ENCODE data around the gene TMEM121. TPM values are rescaled to one million over a fixed set of nuclear protein-coding genes. Genes with fewer than 3 reads are reported as not detected.

TMEM121 gene
- total RNA-seq, 3 donors from 2014 or later (not counting 1 experiment from before 2014, with no cell fraction given) = 0.54 to 0.80 TPM; not detected in 1

- Histone ChIP-seq H3K27me3 (ENCODE audit: control insufficient read depth, insufficient read depth, low read length) (no peaks in the 10 kb centered on the region), H3K27ac (ENCODE audit: low read length) (no peak overlapping the region), H3K4me3 (ENCODE audit: low read length) (no peak overlapping the region), H3K36me3 (ENCODE audit: control insufficient read depth, insufficient read depth, low read length) (no peaks in the 10 kb centered on the region), H3K9me3 (ENCODE audit: control insufficient read depth, insufficient read depth, low read length) (no peaks in the 10 kb centered on the region), H3K4me1 (ENCODE audit: control insufficient read depth, insufficient read depth, low read length) (no peaks in the 10 kb centered on the region)
- H3K36me3 Mint-ChIP-seq = no peaks in the 10 kb centered on the region
- peaks cover 6 to 11% of the 10 kb centered on the region in 2 donors for H3K27me3 Mint-ChIP-seq (ENCODE audit: low read depth in 2 of 2)
- DNase-seq (no peak), ATAC-seq (no peak)
- no peak overlapping the region for H3K4me3 Mint-ChIP-seq
- 95% methylated on average over 7 of the region's 7 CpGs for WGBS (ENCODE audit: insufficient coverage)
- H3K9me3 Mint-ChIP-seq = no peaks in the 10 kb centered on the region
- TF ChIP-seq, protein P1, sequence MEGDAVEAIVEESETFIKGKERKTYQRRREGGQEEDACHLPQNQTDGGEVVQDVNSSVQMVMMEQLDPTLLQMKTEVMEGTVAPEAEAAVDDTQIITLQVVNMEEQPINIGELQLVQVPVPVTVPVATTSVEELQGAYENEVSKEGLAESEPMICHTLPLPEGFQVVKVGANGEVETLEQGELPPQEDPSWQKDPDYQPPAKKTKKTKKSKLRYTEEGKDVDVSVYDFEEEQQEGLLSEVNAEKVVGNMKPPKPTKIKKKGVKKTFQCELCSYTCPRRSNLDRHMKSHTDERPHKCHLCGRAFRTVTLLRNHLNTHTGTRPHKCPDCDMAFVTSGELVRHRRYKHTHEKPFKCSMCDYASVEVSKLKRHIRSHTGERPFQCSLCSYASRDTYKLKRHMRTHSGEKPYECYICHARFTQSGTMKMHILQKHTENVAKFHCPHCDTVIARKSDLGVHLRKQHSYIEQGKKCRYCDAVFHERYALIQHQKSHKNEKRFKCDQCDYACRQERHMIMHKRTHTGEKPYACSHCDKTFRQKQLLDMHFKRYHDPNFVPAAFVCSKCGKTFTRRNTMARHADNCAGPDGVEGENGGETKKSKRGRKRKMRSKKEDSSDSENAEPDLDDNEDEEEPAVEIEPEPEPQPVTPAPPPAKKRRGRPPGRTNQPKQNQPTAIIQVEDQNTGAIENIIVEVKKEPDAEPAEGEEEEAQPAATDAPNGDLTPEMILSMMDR (IDR thresholded peaks at IDR 0.05) = no peak
- peaks cover 0 to 4% of the 10 kb centered on the region in 2 donors for H3K4me1 Mint-ChIP-seq
- peak overlapping the region; percentile 48 to 82 for H3K27ac Mint-ChIP-seq
- intact Hi-C loops (cut with micrococcal nuclease) = no loop called here
These were observed 23.1 kb upstream of the TMEM121 start for GRCh38 chr14:105503296-105503640.

- 79% methylated on average over 29 of the region's 29 CpGs for WGBS (ENCODE audit: insufficient coverage)
- no peaks in the 10 kb centered on the region for H3K36me3 Mint-ChIP-seq
- no peak overlapping the region for H3K27ac ChIP-seq (ENCODE audit: low read length)
- intact Hi-C loops (cut with micrococcal nuclease) = no loop called here
- H3K27me3 Mint-ChIP-seq (ENCODE audit: low read depth in 2 of 2) = peaks cover 11 to 18% of the 10 kb centered on the region in 2 donors
- DNase-seq = peak in 1 of 2 donors; percentile 15
- H3K9me3 ChIP-seq (ENCODE audit: control insufficient read depth, insufficient read depth, low read length) = no peaks in the 10 kb centered on the region
- no peaks in the 10 kb centered on the region for H3K36me3 ChIP-seq (ENCODE audit: control insufficient read depth, insufficient read depth, low read length)
- peak; percentile 11 to 13 (median 13) for ATAC-seq
- H3K27ac Mint-ChIP-seq = no peak overlapping the region
- H3K4me3 Mint-ChIP-seq = no peak overlapping the region
- peaks cover 0 to 4% of the 10 kb centered on the region in 2 donors for H3K4me1 Mint-ChIP-seq
- no peak overlapping the region for H3K4me3 ChIP-seq (ENCODE audit: low read length)
- H3K4me1 ChIP-seq (ENCODE audit: control insufficient read depth, insufficient read depth, low read length) = no peaks in the 10 kb centered on the region
- no peaks in the 10 kb centered on the region for H3K27me3 ChIP-seq (ENCODE audit: control insufficient read depth, insufficient read depth, low read length)
- H3K9me3 Mint-ChIP-seq = no peaks in the 10 kb centered on the region
- TF ChIP-seq, protein P1 (IDR thresholded peaks at IDR 0.05) = no peak
These were observed 22.3 kb upstream of the TMEM121 start for GRCh38 chr14:105503935-105504692.

DNA sequence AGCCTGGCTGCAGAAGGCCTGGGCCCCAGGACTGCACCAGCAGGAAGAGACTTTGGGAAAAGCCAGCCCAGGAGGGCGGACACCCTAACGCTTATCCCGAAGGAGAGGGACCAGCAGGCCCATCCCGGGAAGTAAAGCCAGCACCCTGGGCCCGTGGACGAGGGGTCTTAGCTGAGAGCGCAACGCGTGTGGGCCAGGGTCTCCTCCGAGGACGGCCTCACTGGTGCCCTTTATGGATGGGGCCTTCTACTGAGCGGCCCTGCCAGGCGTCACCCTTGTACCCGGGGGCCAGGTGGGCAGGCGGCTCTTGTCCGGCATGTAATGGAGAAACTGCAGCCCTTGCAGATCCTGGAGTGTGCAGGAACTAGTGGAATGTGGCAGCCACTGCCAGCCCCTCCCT, 21.3 kb upstream of the TMEM121 start:
- Histone ChIP-seq H3K27me3 (ENCODE audit: control insufficient read depth, insufficient read depth, low read length) (no peaks in the 10 kb centered on the region), H3K4me1 (ENCODE audit: control insufficient read depth, insufficient read depth, low read length) (no peaks in the 10 kb centered on the region), H3K27ac (ENCODE audit: low read length) (no peak overlapping the region), H3K4me3 (ENCODE audit: low read length) (no peak overlapping the region), H3K36me3 (ENCODE audit: control insufficient read depth, insufficient read depth, low read length) (no peaks in the 10 kb centered on the region), H3K9me3 (ENCODE audit: control insufficient read depth, insufficient read depth, low read length) (no peaks in the 10 kb centered on the region)
- peaks cover 12 to 18% of the 10 kb centered on the region in 2 donors for H3K27me3 Mint-ChIP-seq (ENCODE audit: low read depth in 2 of 2)
- DNase-seq (no peak), ATAC-seq (no peak)
- 94% methylated on average over 16 of the region's 16 CpGs for WGBS (ENCODE audit: insufficient coverage)
- H3K4me1 Mint-ChIP-seq = peaks cover 0 to 4% of the 10 kb centered on the region in 2 donors
- H3K4me3 Mint-ChIP-seq = no peak overlapping the region
- intact Hi-C loops (cut with micrococcal nuclease) = no loop called here
- no peaks in the 10 kb centered on the region for H3K9me3 Mint-ChIP-seq
- no peak overlapping the region for H3K27ac Mint-ChIP-seq
- H3K36me3 Mint-ChIP-seq = no peaks in the 10 kb centered on the region
- TF ChIP-seq, protein P1 (IDR thresholded peaks at IDR 0.05) = no peak

DNA sequence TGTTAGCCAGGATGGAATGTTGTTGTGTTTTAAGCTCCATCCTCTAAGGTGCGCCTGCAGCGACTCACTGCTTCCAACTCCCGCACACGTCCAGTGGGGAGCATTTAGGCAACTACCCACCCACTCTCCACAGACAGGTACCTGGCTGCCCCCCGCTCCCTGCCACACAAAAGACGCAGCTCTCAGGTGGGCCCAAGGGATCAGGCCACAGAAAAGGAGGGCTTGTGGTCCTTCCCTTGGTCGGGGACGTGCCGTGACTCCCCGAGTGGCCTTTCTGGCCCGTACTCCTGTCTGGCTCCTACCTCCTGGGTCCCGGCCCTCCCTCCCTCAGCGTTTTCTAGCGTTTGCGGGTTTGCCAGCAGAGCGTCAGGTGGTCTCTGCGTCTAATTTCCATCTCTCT, 19.1 kb upstream of the TMEM121 start:
- no peak overlapping the region for H3K27ac ChIP-seq (ENCODE audit: low read length)
- no peak overlapping the region for H3K4me3 ChIP-seq (ENCODE audit: low read length)
- Mint-ChIP-seq H3K4me1 (peaks cover 0 to 4% of the 10 kb centered on the region in 2 donors), H3K27ac (no peak overlapping the region), H3K36me3 (no peaks in the 10 kb centered on the region), H3K27me3 (ENCODE audit: low read depth in 2 of 2) (peaks cover 18 to 19% of the 10 kb centered on the region in 2 donors), H3K9me3 (no peaks in the 10 kb centered on the region), H3K4me3 (no peak overlapping the region)
- H3K4me1 ChIP-seq (ENCODE audit: control insufficient read depth, insufficient read depth, low read length) = no peaks in the 10 kb centered on the region
- DNase-seq (no peak), ATAC-seq (no peak)
- no peaks in the 10 kb centered on the region for H3K36me3 ChIP-seq (ENCODE audit: control insufficient read depth, insufficient read depth, low read length)
- WGBS (ENCODE audit: insufficient coverage) = 50% methylated on average over 17 of the region's 17 CpGs
- H3K9me3 ChIP-seq (ENCODE audit: control insufficient read depth, insufficient read depth, low read length) = no peaks in the 10 kb centered on the region
- intact Hi-C loops (cut with micrococcal nuclease) = no loop called here
- TF ChIP-seq, protein P1 (IDR thresholded peaks at IDR 0.05) = no peak
- H3K27me3 ChIP-seq (ENCODE audit: control insufficient read depth, insufficient read depth, low read length) = peaks cover 3% of the 10 kb centered on the region

All from natural killer cell (primary cell).